Astrocyte of the spinal cord (primary cell): ENCODE measurements around the gene BMPR1B.

Source experiments
- DNase-seq: peaks from one replicate; pipeline ENCODE4 v3.0.0; 2011; ENCODE audit warnings: low read depth, low spot score
- H3K4me3 ChIP-seq: 2 replicates; pipeline ENCODE4 v1.5.1; 2011; ENCODE audit warnings: low read depth, mild to moderate bottlenecking, low read length, moderate library complexity
- in situ Hi-C: cut with HindIII; loops from 2 replicates; pipeline ENCODE4 v1.10.0; 2017; ENCODE audit warnings: low sequenced_read_pairs
- TF ChIP-seq, protein P1 (sequence below): IDR thresholded peaks from 2 replicates; pipeline ENCODE4 v1.5.1; 2012; ENCODE audit warnings: low read depth, mild to moderate bottlenecking, low read length, inconsistent platforms

Gene BMPR1B

DNA sequence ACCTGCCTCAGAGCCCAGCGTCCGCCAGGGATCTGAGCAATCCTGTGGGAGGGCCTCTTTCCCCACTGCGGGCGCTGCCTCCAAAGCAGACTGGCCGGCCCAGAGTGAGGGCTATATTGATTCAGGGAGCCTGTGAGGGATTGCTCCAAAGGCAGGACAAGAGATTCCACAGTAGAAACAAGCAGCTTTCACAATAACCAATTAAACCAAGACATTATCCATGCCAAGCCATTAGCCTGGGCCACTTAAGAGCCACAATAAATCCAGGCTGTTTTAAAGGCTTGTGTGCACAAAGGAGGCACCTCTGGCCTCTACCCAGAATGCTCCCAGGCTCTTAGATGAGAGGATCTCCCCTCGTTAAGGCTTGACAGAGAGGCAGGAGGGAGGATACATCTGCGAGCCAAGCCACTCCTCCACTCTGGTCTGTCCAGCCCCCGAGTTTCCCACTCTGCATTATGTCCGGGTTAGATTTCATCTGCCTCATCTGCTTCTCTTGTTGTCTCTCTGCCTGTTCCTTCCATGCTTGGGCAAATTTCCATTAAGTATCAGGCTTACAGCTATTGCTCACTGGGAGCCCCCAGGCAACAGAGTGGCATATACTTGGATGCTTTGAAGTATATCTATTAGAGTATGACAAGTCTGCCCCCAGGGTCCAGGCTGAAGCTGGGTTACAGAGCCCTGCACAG lies 433.1 kb downstream of the BMPR1B start:
- H3K4me3 ChIP-seq, result no peak overlapping the region
- DNase-seq, result no peak
- TF ChIP-seq, protein P1, sequence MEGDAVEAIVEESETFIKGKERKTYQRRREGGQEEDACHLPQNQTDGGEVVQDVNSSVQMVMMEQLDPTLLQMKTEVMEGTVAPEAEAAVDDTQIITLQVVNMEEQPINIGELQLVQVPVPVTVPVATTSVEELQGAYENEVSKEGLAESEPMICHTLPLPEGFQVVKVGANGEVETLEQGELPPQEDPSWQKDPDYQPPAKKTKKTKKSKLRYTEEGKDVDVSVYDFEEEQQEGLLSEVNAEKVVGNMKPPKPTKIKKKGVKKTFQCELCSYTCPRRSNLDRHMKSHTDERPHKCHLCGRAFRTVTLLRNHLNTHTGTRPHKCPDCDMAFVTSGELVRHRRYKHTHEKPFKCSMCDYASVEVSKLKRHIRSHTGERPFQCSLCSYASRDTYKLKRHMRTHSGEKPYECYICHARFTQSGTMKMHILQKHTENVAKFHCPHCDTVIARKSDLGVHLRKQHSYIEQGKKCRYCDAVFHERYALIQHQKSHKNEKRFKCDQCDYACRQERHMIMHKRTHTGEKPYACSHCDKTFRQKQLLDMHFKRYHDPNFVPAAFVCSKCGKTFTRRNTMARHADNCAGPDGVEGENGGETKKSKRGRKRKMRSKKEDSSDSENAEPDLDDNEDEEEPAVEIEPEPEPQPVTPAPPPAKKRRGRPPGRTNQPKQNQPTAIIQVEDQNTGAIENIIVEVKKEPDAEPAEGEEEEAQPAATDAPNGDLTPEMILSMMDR, result no peak
- in situ Hi-C loops, result no loop called here

DNA sequence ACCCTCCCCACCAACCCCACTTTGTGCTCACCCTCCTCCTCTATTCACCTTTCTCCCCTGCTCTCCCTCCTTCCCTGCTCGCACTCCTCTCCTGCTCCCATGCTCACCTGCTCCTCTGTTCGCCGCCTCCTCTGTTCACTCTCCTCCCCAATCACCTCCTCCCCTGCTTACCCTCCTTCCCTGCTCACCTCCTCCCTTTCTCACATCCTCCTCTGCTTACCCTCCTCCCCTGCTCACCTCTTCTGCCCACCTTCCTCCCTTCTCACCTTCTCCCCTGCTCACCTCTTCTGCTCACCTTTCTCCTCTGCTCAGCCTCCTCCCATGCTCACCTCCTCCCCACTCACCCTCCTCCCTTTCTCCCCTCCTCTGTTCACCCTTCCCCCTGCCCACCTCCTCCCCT lies 433.8 kb downstream of the BMPR1B start:
- in situ Hi-C loops, result no loop called here
- H3K4me3 ChIP-seq, result no peak overlapping the region
- DNase-seq, result no peak
- TF ChIP-seq, protein P1, result no peak

DNA sequence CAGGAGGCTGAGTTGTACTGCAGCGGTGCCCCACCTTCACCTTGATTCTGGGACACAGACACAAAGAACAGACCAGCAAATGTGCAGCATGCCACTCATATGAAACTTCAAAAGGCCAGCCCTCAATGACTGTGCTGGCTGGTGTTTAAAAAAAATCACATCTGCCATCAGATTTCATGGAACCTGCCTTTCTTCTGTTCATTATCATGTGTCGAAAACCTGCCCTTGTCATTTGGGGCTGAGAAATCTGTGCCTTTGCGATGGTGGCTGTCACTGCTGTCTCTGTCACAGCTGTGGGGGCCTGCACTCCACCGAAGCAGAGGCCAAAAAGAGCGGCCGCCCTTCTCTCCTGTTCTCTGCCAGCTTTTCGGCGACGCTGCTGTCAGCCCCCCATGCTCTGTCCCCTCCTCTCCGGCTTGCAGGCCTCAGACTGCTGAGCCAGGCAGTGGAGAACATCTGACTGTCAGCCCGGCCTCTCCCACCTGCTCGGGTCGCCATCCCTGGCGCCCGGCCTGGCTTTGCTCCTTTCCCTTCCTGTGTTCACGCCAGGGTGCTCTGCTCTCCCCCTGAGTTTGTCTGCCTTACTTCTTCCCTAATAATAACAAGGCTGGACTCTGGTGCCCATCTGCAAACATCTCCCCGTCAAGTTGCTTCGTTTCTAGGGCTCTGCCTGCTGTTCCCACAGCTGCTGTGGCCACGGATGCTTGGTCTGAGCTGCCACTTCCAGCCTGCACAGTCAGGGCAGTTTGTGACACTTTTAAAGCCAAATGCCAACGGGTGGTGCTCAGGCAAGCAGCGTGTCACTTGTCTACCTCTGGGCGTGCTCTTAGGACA lies 435.9 kb downstream of the BMPR1B start:
- H3K4me3 ChIP-seq, result no peak overlapping the region
- in situ Hi-C loops, result no loop called here
- no peak for DNase-seq
- TF ChIP-seq, protein P1, result no peak

DNA sequence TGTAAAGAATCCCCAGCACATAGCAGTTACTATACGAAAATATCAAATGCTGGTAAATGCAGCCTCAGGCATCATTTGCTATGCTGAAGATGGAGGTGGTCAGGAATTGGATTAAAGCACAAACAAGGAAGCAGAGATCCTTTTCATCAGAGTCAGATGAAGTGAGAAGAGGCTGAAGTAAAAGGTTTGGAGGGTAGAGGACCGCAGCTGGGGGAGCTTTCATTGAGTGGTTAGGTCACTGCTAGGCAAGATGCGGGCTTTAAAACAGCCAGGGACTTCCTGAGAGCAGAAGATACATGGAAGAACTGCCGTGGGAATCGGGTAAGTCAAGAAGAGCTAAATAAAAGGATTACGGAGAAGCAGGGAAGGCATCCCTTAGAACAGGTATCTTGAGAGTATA lies 439.6 kb downstream of the BMPR1B start:
- no peak overlapping the region for H3K4me3 ChIP-seq
- TF ChIP-seq, protein P1, result no peak
- DNase-seq, result no peak
- in situ Hi-C loops, result no loop called here

DNA sequence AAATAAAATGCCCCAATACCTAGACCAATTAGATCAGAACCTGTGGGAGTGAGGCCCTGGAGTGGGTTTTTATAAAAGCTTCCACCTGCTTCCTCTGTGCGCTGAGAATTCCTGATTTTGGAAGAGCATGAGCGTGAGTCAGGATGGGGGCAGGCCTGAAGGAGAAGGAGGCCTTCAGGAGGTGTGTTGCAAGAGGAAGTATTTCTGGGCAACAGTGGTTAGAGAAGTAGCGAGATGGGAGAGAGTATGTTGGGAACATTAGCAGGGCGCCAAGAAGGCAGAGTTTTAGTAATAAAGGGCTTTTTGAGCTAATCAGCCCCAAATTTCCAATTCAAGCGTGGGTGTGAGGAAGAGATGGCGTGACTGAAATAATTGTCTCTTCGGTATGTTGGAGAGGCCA lies 441.2 kb downstream of the BMPR1B start:
- H3K4me3 ChIP-seq, result no peak overlapping the region
- DNase-seq, result no peak
- in situ Hi-C loops, result no loop called here
- TF ChIP-seq, protein P1, result no peak

DNA sequence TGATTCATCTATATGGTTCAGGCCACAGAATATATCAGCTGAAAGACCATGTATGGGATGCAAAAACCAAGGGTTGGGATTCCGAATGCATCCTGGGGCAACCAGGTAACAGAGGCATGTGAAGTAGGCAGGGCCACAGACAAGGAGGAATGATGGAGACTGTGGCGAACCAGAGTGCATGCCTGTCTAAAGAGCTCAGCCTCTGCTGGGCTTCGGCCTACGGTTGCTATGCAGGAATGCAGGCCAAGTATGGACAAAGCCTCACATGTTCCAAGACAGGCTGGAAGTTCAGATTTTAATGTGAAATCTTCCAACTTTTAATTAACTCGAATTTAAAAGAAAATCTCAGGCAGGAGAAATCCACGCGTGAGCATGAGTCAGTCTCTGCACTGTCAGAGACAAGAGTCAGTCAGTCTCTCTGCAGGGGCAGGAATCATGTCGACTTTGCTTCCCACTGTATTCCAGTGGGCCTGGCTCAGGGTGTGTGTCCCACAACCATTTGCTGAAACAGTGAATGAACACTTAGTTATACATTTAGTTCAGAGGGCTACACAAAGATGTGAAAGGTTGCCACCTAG lies 446.6 kb downstream of the BMPR1B start:
- H3K4me3 ChIP-seq, result no peak overlapping the region
- in situ Hi-C loops, result no loop called here
- TF ChIP-seq, protein P1, result no peak
- DNase-seq, result peak; percentile 24
